Stomach (tissue), 4 donors: ENCODE data around the gene TRAPPC10.

Experiments
- CTCF ChIP-seq, 7 experiments: fragments of 450-650 bp in 4 of 7; fragments of 200-600 bp in 3 of 7; sonication (generic) in 3 of 7; IDR thresholded peaks; one replicate each; pipeline ENCODE4 v1.5.1; 2016 to 2019; ENCODE audit warnings: antibody characterized with exemption in 7 of 7, control low read depth in 2 of 7, mild to moderate bottlenecking in 1 of 7
- POLR2A ChIP-seq, 4 donors: fragments of 450-650 bp; IDR thresholded peaks; one replicate each; pipeline ENCODE4 v1.6.1; 2016; ENCODE audit warnings: antibody characterized with exemption in 4 of 4, control low read depth in 2 of 4, mild to moderate bottlenecking in 1 of 4, moderate library complexity in 1 of 4

- no peak for TF ChIP-seq CTCF (IDR thresholded peaks at IDR 0.05)
- no peak for TF ChIP-seq POLR2A (IDR thresholded peaks at IDR 0.05)
These were observed 77.1 kb downstream of the TRAPPC10 start for GRCh38 chr21:44089001-44089911.
